A549 (cell line): ENCODE data around the gene OR52B2. TPM values are rescaled to one million over a fixed set of nuclear protein-coding genes. Genes with fewer than 3 reads are reported as not detected.
"Not testable (repeated sequence)": the region's sequence is repeated elsewhere in the genome, so short reads cannot be mapped to it uniquely, and the experiment has no call there.

Experiments used
- ATAC-seq, 2 experiments: fragments of 200-7000 bp in 1 of 2; fragments of >200 bp in 1 of 2; cut with Nextera tagmentation in 1 of 2; cut with Tn5 transposase in 1 of 2; 3 replicates each; pipeline versions ENCODE4 v1.8.0 to v1.9.1; 2018 to 2020; ENCODE audit warnings: mild to moderate bottlenecking in 1 of 2, moderate library complexity in 1 of 2
- CTCF ChIA-PET: fragments of 300-600 bp; sonication (Branson Sonifier 250); formaldehyde crosslinking; extraction: SDS; loops from one replicate; lab custom pipeline; 2021; ENCODE audit warnings: antibody characterized with exemption, inconsistent platforms; lab: Yijun Ruan, JAX
- POLR2A ChIA-PET: fragments of 350-600 bp; formaldehyde crosslinking; extraction: SDS; loops from one replicate; lab custom pipeline; 2021; ENCODE audit warnings: antibody characterized with exemption, inconsistent platforms; lab: Yijun Ruan, JAX
- DNase-seq, 2 experiments: peaks; one replicate each; pipeline versions ENCODE4 v3.0.0 to v3.0.0-alpha.2; 2011 to 2016; ENCODE audit warnings: low read depth in 1 of 2, low spot score in 1 of 2
- FAIRE-seq: peaks from 2 replicates; lab custom pipeline; 2011; peaks lifted over from hg19 to GRCh38; lab: Jason Lieb, UNC
- H3K27ac ChIP-seq, 2 experiments: fragments of >200 bp; sonication (Bioruptor Twin); formaldehyde crosslinking; 3 replicates each; pipeline ENCODE4 v1.5.1; 2016 to 2017
- H3K4me1 ChIP-seq: fragments of >200 bp; sonication (Bioruptor Twin); formaldehyde crosslinking; 3 replicates; pipeline ENCODE4 v1.6.1; 2016
- H3K4me2 ChIP-seq: fragments of >200 bp; sonication (Bioruptor Twin); formaldehyde crosslinking; 3 replicates; pipeline ENCODE4 v1.6.1; 2016
- H3K4me3 ChIP-seq: fragments of >200 bp; sonication (Bioruptor Twin); formaldehyde crosslinking; 3 replicates; pipeline ENCODE4 v1.5.1; 2016
- H3K9me3 ChIP-seq: fragments of >200 bp; sonication (Bioruptor Twin); formaldehyde crosslinking; 3 replicates; pipeline ENCODE4 v1.6.1; 2016
- CBX2 ChIP-seq: fragments of 200-600 bp; sonication (generic); IDR thresholded peaks from 2 replicates; pipeline ENCODE4 v1.6.1; 2016; ENCODE audit warnings: low read depth, mild to moderate bottlenecking, borderline replicate concordance
- EP300 ChIP-seq, 2 experiments: fragments of >200 bp; sonication (Bioruptor Twin); formaldehyde crosslinking; IDR thresholded peaks; 2 replicates in 1 of 2; 3 replicates in 1 of 2; pipeline ENCODE4 v1.6.1; 2016 to 2017
- ESRRA ChIP-seq: fragments of 150-350 bp; IDR thresholded peaks from 2 replicates; pipeline ENCODE4 v1.6.1; 2014; ENCODE audit warnings: mild to moderate bottlenecking, low read length, borderline replicate concordance
- HOXA7 ChIP-seq: fragments of 250-450 bp; sonication (Bioruptor Pico); IDR thresholded peaks from 2 replicates; pipeline ENCODE4 v1.5.0; 2020; ENCODE audit warnings: mild to moderate bottlenecking, moderate library complexity
- JUNB ChIP-seq: fragments of >200 bp; sonication (Bioruptor Twin); formaldehyde crosslinking; IDR thresholded peaks from 2 replicates; pipeline ENCODE4 v1.6.1; 2016
- MAFK ChIP-seq: fragments of 450-650 bp; IDR thresholded peaks from 2 replicates; pipeline ENCODE4 v1.6.1; 2014; ENCODE audit not compliant: partially characterized antibody
- MAZ ChIP-seq: fragments of 150-350 bp; IDR thresholded peaks from 2 replicates; pipeline ENCODE4 v1.6.1; 2014; ENCODE audit warnings: antibody characterized with exemption, low read depth, low read length, borderline replicate concordance
- RARB ChIP-seq: fragments of 250-450 bp; sonication (Bioruptor Pico); IDR thresholded peaks from 2 replicates; pipeline ENCODE4 v1.8.0; 2021; ENCODE audit warnings: mild to moderate bottlenecking, moderate library complexity
- ZC3H11A ChIP-seq: fragments of 450-650 bp; IDR thresholded peaks from 2 replicates; pipeline ENCODE4 v1.6.1; 2014; ENCODE audit warnings: antibody characterized with exemption, mild to moderate bottlenecking
- WGBS: methylation state at CpG from one replicate; pipeline ENCODE4 v1.1.6; 2017; ENCODE audit errors: missing lambda C conversion rate; 5-methylcytosine and 5-hydroxymethylcytosine counted together
- polyA plus RNA-seq, 4 experiments: library from polyadenylated mRNA; depleted of rRNA in 3 of 4; stranded (reverse); fragments of >200 nt; fragmentation: RNase III in 1 of 4; extraction: RNeasy Plus Mini Kit Qiagen cat#74134 plus additional on column Dnase treatment in 1 of 4; gene quantifications; 2 replicates in 3 of 4; 3 replicates in 1 of 4; pipeline ENCODE4 v1.2.3, GENCODE V29; 2011 to 2017
- TF ChIP-seq, protein P1 (sequence below): fragments of 150-350 bp; IDR thresholded peaks from 2 replicates; pipeline ENCODE4 v1.6.1; 2014; ENCODE audit warnings: low read depth, mild to moderate bottlenecking, low read length
- TF ChIP-seq, protein P2 (sequence below): IDR thresholded peaks from 2 replicates; pipeline ENCODE4 v1.6.1; 2012; ENCODE audit warnings: low read depth, borderline replicate concordance
- TF ChIP-seq, protein P3 (sequence below): fragments of 250-450 bp; sonication (Bioruptor Pico); IDR thresholded peaks from 2 replicates; pipeline ENCODE4 v1.5.0; 2020; ENCODE audit warnings: low read depth, mild to moderate bottlenecking, moderate library complexity
- TF ChIP-seq, protein P4 (sequence below): fragments of >200 bp; sonication (Bioruptor Twin); formaldehyde crosslinking; IDR thresholded peaks from 3 replicates; pipeline ENCODE4 v1.6.1; 2016
- TF ChIP-seq, protein P5 (sequence below): fragments of >200 bp; sonication (Bioruptor Twin); formaldehyde crosslinking; IDR thresholded peaks from 3 replicates; pipeline ENCODE4 v1.5.1; 2016

OR52B2 gene
- polyA plus RNA-seq, 2 of the 4 experiments (the other 2 are of a cell fraction): not detected

DNA sequence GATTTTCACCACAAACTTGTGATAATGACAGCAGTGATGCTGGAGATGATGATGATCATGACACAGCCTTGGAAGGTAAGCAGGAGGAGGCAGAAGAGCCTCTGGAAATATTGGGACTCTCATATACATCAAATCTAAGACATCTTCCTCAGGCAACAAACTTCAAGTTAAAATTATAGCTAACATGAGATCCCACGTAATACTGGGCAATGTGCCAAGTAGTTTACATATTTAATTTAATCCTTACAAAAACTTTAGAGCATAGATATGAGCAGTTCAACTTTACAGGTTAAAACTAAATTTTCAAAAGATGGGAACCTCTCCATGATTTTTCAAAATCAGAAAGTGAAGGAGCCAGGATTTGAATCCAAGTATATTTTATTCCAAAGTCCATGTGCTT, 19.0 kb downstream of the OR52B2 start:
- Histone ChIP-seq H3K27ac (no peak overlapping the region), H3K4me3 (no peak overlapping the region), H3K4me1 (no peaks in the 10 kb centered on the region), H3K4me2 (no peak overlapping the region)
- 0% methylated on average over 1 of the region's 1 CpG for WGBS
- no peak for ATAC-seq
- CTCF ChIA-PET: no interaction called here
- POLR2A ChIA-PET: no interaction called here
- DNase-seq: no peak
- TF ChIP-seq, protein P1, sequence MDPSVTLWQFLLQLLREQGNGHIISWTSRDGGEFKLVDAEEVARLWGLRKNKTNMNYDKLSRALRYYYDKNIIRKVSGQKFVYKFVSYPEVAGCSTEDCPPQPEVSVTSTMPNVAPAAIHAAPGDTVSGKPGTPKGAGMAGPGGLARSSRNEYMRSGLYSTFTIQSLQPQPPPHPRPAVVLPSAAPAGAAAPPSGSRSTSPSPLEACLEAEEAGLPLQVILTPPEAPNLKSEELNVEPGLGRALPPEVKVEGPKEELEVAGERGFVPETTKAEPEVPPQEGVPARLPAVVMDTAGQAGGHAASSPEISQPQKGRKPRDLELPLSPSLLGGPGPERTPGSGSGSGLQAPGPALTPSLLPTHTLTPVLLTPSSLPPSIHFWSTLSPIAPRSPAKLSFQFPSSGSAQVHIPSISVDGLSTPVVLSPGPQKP: no peak
- TF ChIP-seq, protein P2, sequence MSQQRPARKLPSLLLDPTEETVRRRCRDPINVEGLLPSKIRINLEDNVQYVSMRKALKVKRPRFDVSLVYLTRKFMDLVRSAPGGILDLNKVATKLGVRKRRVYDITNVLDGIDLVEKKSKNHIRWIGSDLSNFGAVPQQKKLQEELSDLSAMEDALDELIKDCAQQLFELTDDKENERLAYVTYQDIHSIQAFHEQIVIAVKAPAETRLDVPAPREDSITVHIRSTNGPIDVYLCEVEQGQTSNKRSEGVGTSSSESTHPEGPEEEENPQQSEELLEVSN: no peak
- TF ChIP-seq EP300 (IDR thresholded peaks at IDR 0.05) (no peak), MAFK (no peak), RARB (CRISPR knock-in tag) (no peak), JUNB (no peak), MAZ (no peak), ZC3H11A (no peak), HOXA7 (CRISPR knock-in tag) (no peak), ESRRA (no peak)
- TF ChIP-seq, protein P3, sequence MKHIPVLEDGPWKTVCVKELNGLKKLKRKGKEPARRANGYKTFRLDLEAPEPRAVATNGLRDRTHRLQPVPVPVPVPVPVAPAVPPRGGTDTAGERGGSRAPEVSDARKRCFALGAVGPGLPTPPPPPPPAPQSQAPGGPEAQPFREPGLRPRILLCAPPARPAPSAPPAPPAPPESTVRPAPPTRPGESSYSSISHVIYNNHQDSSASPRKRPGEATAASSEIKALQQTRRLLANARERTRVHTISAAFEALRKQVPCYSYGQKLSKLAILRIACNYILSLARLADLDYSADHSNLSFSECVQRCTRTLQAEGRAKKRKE (CRISPR knock-in tag): no peak
- TF ChIP-seq, protein P4, sequence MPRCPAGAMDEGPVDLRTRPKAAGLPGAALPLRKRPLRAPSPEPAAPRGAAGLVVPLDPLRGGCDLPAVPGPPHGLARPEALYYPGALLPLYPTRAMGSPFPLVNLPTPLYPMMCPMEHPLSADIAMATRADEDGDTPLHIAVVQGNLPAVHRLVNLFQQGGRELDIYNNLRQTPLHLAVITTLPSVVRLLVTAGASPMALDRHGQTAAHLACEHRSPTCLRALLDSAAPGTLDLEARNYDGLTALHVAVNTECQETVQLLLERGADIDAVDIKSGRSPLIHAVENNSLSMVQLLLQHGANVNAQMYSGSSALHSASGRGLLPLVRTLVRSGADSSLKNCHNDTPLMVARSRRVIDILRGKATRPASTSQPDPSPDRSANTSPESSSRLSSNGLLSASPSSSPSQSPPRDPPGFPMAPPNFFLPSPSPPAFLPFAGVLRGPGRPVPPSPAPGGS: no peak
- TF ChIP-seq, all 56 proteins: peak for 0
- FAIRE-seq: no peak
- no peaks in the 10 kb centered on the region for H3K9me3 ChIP-seq

DNA sequence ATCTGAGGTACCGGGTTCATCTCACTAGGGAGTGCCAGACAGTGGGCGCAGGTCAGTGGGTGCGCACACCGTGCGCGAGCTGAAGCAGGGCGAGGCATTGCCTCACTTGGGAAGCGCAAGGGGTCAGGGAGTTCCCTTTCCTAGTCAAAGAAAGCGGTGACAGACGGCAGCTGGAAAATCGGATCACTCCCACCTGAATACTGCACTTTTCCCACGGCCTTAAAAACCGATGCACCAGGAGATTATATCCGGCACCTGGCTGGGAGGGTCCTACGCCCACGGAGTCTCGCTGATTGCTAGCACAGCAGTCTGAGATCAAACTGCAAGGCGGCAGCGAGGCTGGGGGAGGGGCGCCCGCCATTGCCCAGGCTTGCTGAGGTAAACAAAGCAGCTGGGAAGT, 26.4 kb downstream of the OR52B2 start:
- POLR2A ChIA-PET, H3K4me2 ChIP-seq, DNase-seq, H3K27ac ChIP-seq, FAIRE-seq, H3K9me3 ChIP-seq, H3K4me1 ChIP-seq, CTCF ChIA-PET, H3K4me3 ChIP-seq, ATAC-seq: not testable (repeated sequence)
- 32% methylated on average over 17 of the region's 21 CpGs for WGBS

DNA sequence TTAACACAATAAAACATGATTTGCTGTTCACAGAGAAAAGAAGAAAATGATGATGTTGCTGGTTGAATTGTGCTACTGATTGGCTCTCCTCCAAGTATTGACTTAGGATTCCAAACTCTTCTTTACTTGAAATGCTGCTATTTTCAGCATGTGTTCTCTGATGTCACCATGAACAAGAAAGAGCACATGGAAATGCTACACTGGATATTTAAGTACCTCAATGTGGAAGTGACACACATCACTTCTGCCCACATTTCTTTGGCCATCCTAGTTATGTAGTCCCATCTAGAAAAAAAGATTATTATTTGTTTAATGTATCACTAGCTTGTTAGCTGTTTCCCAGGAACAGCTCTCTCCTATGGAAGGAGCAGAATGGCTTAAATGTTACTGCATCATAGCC, 27.2 kb downstream of the OR52B2 start:
- no peak for FAIRE-seq
- no peaks in the 10 kb centered on the region for H3K4me1 ChIP-seq
- H3K4me3 ChIP-seq: no peak overlapping the region
- TF ChIP-seq, protein P3 (CRISPR knock-in tag): no peak
- TF ChIP-seq, protein P5, sequence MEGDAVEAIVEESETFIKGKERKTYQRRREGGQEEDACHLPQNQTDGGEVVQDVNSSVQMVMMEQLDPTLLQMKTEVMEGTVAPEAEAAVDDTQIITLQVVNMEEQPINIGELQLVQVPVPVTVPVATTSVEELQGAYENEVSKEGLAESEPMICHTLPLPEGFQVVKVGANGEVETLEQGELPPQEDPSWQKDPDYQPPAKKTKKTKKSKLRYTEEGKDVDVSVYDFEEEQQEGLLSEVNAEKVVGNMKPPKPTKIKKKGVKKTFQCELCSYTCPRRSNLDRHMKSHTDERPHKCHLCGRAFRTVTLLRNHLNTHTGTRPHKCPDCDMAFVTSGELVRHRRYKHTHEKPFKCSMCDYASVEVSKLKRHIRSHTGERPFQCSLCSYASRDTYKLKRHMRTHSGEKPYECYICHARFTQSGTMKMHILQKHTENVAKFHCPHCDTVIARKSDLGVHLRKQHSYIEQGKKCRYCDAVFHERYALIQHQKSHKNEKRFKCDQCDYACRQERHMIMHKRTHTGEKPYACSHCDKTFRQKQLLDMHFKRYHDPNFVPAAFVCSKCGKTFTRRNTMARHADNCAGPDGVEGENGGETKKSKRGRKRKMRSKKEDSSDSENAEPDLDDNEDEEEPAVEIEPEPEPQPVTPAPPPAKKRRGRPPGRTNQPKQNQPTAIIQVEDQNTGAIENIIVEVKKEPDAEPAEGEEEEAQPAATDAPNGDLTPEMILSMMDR: no peak
- TF ChIP-seq CBX2: no peak
- CTCF ChIA-PET: no interaction called here
- ATAC-seq: no peak
- H3K9me3 ChIP-seq: no peaks in the 10 kb centered on the region
- H3K4me2 ChIP-seq: no peak overlapping the region
- H3K27ac ChIP-seq: no peak overlapping the region
- no peak for DNase-seq
- POLR2A ChIA-PET: no interaction called here

DNA sequence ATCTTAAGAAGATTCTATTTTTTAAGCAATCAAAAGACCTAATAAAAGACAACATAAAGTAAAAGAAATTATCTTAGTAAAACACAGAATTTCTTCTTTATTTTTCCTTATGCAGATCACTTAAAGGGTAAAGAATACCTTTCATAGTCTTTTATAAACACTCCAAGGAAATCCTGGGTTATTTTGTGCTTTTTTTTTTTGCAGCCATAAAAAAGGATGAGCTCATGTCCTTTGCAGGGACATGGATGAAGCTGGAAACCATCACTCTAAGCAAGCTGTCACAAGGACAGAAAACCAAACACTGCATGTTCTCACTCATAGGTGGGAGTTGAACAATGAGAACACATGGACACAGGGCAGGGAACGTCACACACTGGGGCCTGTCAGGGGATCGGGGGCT, 34.2 kb downstream of the OR52B2 start:
- WGBS: 0% methylated on average over 1 of the region's 2 CpGs
- H3K4me1 ChIP-seq, FAIRE-seq, H3K4me2 ChIP-seq, DNase-seq, ATAC-seq, H3K4me3 ChIP-seq, H3K27ac ChIP-seq, POLR2A ChIA-PET, H3K9me3 ChIP-seq: not testable (repeated sequence)
- CTCF ChIA-PET: interaction anchor here (0.6 kb wide), 1 partner anchor 179 kb away, joined by 3 read pairs; no protein-coding TSS in a partner anchor
